Measurements from ENCODE around the gene NT5M. TPM values are rescaled to one million over a fixed set of nuclear protein-coding genes. Genes with fewer than 3 reads are reported as not detected.
"Not testable (repeated sequence)": the region's sequence is repeated elsewhere in the genome, so short reads cannot be mapped to it uniquely, and the experiment has no call there.

NT5M gene
- 0.71 and 0.93 TPM in 2 replicates for total RNA-seq

DNA sequence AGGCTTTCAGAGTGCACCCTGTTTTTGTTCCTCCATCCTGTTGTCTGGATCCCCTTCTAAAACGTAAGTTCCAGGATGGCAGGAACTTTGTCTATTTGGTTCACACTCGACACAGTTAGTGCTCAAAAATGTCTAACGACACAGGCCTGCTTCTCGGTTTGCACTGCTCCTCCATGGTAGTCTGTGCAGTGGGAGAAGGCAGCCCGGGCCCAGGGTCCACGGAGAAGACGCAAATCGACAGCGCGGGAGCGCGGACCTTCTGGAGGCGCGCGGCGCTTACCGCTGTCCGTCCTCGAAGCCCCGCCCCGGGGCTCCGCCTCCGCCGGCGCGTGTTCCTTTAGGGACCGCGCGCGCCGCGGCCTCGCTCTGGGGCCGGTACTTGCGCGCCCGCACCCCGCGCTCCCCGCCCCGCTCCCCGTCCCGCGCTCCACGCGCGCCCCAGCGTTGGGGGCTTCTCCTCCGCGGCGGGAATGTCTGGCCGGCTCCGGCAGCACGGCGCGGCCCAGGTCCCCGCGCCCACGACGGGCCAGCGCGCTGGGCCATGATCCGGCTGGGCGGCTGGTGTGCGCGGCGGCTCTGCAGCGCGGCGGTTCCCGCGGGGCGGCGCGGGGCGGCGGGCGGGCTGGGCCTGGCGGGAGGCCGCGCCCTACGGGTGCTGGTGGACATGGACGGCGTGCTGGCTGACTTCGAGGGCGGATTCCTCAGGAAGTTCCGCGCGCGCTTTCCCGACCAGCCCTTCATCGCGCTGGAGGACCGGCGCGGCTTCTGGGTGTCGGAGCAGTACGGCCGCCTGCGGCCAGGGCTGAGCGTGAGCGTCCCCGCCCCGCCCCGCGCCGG lies at the start of gene NT5M:
NT5M (plus strand) TSS at position 364 of the 837 bp plus-strand sequence; CDS start at position 542, 178 bp downstream.
- DNase-seq = peak; percentile 73
- intact Hi-C loops (cut with micrococcal nuclease) = loop anchor here (5.0 to 10.0 kb wide), 3 partner anchors 66 to 732 kb away; partner anchors contain the start of genes ATPAF2, FLCN and GID4
- ChIA-PET CTCF (no interaction called here), POLR2A (no interaction called here)
- H3K4me1 Mint-ChIP-seq = peaks cover 34% of the 10 kb centered on the region
- TF ChIP-seq, protein P1, sequence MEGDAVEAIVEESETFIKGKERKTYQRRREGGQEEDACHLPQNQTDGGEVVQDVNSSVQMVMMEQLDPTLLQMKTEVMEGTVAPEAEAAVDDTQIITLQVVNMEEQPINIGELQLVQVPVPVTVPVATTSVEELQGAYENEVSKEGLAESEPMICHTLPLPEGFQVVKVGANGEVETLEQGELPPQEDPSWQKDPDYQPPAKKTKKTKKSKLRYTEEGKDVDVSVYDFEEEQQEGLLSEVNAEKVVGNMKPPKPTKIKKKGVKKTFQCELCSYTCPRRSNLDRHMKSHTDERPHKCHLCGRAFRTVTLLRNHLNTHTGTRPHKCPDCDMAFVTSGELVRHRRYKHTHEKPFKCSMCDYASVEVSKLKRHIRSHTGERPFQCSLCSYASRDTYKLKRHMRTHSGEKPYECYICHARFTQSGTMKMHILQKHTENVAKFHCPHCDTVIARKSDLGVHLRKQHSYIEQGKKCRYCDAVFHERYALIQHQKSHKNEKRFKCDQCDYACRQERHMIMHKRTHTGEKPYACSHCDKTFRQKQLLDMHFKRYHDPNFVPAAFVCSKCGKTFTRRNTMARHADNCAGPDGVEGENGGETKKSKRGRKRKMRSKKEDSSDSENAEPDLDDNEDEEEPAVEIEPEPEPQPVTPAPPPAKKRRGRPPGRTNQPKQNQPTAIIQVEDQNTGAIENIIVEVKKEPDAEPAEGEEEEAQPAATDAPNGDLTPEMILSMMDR (IDR thresholded peaks at IDR 0.05) = no peak
- ATAC-seq (ENCODE audit: low read depth) = peak; percentile 76
- H3K9me3 Mint-ChIP-seq = no peaks in the 10 kb centered on the region
- H3K27ac Mint-ChIP-seq = peak within 1 kb of the TSS; percentile 61
- H3K27me3 Mint-ChIP-seq = no peaks in the 10 kb centered on the region
- peak within 1 kb of the TSS; percentile 87 for H3K4me3 Mint-ChIP-seq
- H3K36me3 Mint-ChIP-seq (ENCODE audit: low read depth) = no peaks in the 10 kb centered on the region

DNA sequence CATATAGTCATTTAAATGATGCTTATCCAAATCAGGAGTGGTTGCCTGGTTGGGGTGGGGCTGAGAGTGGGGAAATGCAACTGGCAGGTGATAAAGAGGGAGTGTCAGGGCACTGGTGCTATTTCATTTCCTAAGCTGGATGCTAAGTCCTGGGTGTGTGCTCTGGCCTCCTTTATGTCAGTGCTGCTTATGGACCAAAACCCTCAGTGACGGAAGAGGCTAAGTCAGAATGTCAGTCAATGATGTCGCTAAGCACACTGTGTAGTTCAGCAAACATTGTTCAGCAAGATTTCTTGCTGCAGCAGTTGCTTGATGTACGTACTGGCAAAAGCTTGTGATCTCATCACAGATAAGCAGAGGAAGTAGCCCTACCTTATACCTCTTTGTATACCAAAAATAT lies 49.8 kb upstream of the NT5M start:
- intact Hi-C loops (cut with micrococcal nuclease) = no loop called here
- POLR2A ChIA-PET = no interaction called here
- TF ChIP-seq, protein P1 (IDR thresholded peaks at IDR 0.05) = no peak

DNA sequence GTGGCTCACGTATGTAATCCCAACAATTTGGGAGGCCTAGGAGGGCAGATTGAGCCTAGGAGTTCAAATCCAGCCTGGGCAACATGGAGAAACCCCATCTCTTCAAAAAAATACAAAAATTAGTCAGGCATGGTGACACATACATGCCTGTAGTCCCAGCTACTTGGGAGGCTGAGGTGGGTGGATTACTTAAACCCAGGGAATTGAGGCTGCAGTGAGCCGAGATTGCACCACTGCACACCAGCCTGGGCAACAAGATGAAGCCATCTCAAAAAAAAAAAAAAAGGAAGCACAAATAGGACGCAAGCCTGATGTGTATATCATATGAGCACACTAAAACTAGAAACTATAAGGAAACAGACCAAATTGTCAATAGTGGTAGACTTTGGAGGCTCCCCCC lies 49.1 kb upstream of the NT5M start:
- Mint-ChIP-seq H3K9me3 (no peaks in the 10 kb centered on the region), H3K4me3 (no peak overlapping the region), H3K4me1 (no peaks in the 10 kb centered on the region), H3K36me3 (ENCODE audit: low read depth) (peaks cover 76% of the 10 kb centered on the region), H3K27me3 (no peaks in the 10 kb centered on the region), H3K27ac (no peak overlapping the region)
- intact Hi-C loops (cut with micrococcal nuclease) = no loop called here
- TF ChIP-seq, protein P1 (IDR thresholded peaks at IDR 0.05) = no peak
- ATAC-seq (ENCODE audit: low read depth) (no peak), DNase-seq (no peak)
- ChIA-PET POLR2A (no interaction called here), CTCF (no interaction called here)

More for the DNA sequence above, 49.8 kb upstream of the NT5M start:
- Mint-ChIP-seq H3K27me3 (no peaks in the 10 kb centered on the region), H3K4me1 (no peaks in the 10 kb centered on the region), H3K27ac (no peak overlapping the region), H3K9me3 (no peaks in the 10 kb centered on the region), H3K4me3 (no peak overlapping the region), H3K36me3 (ENCODE audit: low read depth) (peaks cover 76% of the 10 kb centered on the region)
- CTCF ChIA-PET = no interaction called here
- ATAC-seq (ENCODE audit: low read depth) (no peak), DNase-seq (no peak)

DNA sequence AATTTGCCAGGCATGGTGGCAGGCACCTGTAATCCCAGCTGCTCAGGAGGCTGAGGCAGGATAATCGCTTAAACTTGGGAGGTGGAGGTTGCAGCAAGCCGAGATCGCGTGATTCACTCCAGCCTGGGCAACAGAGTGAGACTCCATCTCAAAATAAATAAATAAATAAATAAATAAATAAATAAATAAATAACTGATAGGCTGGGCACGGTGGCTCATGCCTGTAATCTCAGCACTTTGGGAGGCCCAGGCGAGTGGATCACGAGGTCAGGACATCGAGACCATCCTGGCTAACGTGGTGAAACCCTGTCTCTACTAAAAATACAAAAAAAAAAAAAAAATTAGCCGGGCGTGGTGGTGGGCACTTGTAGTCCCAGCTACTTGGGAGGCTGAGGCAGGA lies 47.5 kb upstream of the NT5M start:
- intact Hi-C loops (cut with micrococcal nuclease); H3K4me3 Mint-ChIP-seq; POLR2A ChIA-PET; H3K9me3 Mint-ChIP-seq; DNase-seq; CTCF ChIA-PET; H3K27me3 Mint-ChIP-seq; H3K4me1 Mint-ChIP-seq; H3K27ac Mint-ChIP-seq; ATAC-seq (ENCODE audit: low read depth): not testable (repeated sequence)
- peaks cover 81% of the 10 kb centered on the region for H3K36me3 Mint-ChIP-seq (ENCODE audit: low read depth)

DNA sequence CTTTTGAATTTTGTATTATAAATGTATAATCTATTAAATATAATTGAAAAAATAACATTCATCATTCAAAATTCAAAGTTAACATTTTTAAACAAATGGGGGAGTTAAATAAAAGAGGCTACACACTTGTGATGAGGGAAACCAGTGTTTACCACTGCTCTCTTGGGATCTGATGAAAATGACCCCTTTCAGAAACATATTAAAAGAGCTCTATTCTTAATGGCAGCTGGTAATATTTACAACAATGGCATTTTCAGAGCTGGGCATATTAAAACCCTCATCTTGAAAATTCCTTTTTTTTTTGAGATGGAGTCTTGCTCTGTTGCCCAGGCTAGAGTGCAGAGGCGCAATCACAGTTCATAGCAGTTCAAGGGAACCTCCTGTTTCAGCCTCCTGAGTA lies 46.9 kb upstream of the NT5M start:
- ChIA-PET CTCF (no interaction called here), POLR2A (no interaction called here)
- Mint-ChIP-seq H3K4me3 (no peak overlapping the region), H3K36me3 (ENCODE audit: low read depth) (peaks cover 83% of the 10 kb centered on the region), H3K27me3 (no peaks in the 10 kb centered on the region), H3K27ac (peak overlapping the region; percentile 18), H3K4me1 (no peaks in the 10 kb centered on the region), H3K9me3 (no peaks in the 10 kb centered on the region)
- TF ChIP-seq, protein P1 (IDR thresholded peaks at IDR 0.05) = no peak
- DNase-seq = no peak
- ATAC-seq (ENCODE audit: low read depth) = no peak
- intact Hi-C loops (cut with micrococcal nuclease) = no loop called here

Measured in activated B cell treated with CpG ODN at 0.5 μM for 24 hours (primary cell).